Measurements from ENCODE around the gene PHF21A.

DNA sequence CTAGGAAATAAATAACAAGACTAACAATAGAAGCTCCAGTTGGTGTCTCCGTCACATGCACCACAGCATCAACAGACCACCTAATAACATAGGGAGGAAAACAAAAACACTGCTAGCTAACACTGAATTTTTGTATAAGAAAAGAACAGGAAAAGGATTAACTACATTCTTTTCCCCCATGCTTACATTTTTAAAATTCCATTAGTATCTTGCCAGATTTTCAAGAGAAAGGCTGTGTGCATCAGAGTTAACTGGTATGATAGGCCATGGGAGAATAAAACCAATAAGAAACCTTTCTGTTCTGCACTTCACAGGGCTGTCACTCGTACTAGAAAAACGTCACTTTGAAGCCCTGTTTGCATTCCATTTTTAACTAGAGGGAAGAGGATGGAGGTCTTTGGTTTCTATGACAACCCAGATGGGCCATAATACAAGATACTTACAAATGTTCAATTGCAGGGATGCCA is 119.8 kb downstream of the PHF21A start:
- TF ChIP-seq, protein P1, sequence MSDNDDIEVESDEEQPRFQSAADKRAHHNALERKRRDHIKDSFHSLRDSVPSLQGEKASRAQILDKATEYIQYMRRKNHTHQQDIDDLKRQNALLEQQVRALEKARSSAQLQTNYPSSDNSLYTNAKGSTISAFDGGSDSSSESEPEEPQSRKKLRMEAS (CRISPR knock-in tag; IDR thresholded peaks at IDR 0.05): no peak
- TF ChIP-seq, protein P2, sequence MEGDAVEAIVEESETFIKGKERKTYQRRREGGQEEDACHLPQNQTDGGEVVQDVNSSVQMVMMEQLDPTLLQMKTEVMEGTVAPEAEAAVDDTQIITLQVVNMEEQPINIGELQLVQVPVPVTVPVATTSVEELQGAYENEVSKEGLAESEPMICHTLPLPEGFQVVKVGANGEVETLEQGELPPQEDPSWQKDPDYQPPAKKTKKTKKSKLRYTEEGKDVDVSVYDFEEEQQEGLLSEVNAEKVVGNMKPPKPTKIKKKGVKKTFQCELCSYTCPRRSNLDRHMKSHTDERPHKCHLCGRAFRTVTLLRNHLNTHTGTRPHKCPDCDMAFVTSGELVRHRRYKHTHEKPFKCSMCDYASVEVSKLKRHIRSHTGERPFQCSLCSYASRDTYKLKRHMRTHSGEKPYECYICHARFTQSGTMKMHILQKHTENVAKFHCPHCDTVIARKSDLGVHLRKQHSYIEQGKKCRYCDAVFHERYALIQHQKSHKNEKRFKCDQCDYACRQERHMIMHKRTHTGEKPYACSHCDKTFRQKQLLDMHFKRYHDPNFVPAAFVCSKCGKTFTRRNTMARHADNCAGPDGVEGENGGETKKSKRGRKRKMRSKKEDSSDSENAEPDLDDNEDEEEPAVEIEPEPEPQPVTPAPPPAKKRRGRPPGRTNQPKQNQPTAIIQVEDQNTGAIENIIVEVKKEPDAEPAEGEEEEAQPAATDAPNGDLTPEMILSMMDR (IDR thresholded peaks at IDR 0.05): no peak
- TF ChIP-seq, protein P3, sequence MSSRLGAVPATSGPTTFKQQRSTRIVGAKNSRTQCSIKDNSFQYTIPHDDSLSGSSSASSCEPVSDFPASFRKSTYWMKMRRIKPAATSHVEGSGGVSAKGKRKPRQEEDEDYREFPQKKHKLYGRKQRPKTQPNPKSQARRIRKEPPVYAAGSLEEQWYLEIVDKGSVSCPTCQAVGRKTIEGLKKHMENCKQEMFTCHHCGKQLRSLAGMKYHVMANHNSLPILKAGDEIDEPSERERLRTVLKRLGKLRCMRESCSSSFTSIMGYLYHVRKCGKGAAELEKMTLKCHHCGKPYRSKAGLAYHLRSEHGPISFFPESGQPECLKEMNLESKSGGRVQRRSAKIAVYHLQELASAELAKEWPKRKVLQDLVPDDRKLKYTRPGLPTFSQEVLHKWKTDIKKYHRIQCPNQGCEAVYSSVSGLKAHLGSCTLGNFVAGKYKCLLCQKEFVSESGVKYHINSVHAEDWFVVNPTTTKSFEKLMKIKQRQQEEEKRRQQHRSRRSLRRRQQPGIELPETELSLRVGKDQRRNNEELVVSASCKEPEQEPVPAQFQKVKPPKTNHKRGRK (CRISPR knock-in tag; IDR thresholded peaks at IDR 0.05; ENCODE audit: borderline replicate concordance): no peak
- TF ChIP-seq ZNF138 (CRISPR knock-in tag; conservative IDR thresholded peaks at IDR 0.05): no peak
- TF ChIP-seq, protein P4, sequence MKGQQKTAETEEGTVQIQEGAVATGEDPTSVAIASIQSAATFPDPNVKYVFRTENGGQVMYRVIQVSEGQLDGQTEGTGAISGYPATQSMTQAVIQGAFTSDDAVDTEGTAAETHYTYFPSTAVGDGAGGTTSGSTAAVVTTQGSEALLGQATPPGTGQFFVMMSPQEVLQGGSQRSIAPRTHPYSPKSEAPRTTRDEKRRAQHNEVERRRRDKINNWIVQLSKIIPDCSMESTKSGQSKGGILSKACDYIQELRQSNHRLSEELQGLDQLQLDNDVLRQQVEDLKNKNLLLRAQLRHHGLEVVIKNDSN (CRISPR knock-in tag; IDR thresholded peaks at IDR 0.05): no peak
- TF ChIP-seq EMX1 (CRISPR knock-in tag; IDR thresholded peaks at IDR 0.05): no peak
- TF ChIP-seq, protein P5, sequence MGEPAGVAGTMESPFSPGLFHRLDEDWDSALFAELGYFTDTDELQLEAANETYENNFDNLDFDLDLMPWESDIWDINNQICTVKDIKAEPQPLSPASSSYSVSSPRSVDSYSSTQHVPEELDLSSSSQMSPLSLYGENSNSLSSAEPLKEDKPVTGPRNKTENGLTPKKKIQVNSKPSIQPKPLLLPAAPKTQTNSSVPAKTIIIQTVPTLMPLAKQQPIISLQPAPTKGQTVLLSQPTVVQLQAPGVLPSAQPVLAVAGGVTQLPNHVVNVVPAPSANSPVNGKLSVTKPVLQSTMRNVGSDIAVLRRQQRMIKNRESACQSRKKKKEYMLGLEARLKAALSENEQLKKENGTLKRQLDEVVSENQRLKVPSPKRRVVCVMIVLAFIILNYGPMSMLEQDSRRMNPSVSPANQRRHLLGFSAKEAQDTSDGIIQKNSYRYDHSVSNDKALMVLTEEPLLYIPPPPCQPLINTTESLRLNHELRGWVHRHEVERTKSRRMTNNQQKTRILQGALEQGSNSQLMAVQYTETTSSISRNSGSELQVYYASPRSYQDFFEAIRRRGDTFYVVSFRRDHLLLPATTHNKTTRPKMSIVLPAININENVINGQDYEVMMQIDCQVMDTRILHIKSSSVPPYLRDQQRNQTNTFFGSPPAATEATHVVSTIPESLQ (CRISPR knock-in tag; IDR thresholded peaks at IDR 0.05): no peak
- no peak for TF ChIP-seq ELF4 (CRISPR knock-in tag; IDR thresholded peaks at IDR 0.05; ENCODE audit: low read depth)
- TF ChIP-seq ZNF121 (CRISPR knock-in tag; IDR thresholded peaks at IDR 0.05): peak; percentile 8; the same call in 1 of the 2 replicates
- TF ChIP-seq, protein P6, sequence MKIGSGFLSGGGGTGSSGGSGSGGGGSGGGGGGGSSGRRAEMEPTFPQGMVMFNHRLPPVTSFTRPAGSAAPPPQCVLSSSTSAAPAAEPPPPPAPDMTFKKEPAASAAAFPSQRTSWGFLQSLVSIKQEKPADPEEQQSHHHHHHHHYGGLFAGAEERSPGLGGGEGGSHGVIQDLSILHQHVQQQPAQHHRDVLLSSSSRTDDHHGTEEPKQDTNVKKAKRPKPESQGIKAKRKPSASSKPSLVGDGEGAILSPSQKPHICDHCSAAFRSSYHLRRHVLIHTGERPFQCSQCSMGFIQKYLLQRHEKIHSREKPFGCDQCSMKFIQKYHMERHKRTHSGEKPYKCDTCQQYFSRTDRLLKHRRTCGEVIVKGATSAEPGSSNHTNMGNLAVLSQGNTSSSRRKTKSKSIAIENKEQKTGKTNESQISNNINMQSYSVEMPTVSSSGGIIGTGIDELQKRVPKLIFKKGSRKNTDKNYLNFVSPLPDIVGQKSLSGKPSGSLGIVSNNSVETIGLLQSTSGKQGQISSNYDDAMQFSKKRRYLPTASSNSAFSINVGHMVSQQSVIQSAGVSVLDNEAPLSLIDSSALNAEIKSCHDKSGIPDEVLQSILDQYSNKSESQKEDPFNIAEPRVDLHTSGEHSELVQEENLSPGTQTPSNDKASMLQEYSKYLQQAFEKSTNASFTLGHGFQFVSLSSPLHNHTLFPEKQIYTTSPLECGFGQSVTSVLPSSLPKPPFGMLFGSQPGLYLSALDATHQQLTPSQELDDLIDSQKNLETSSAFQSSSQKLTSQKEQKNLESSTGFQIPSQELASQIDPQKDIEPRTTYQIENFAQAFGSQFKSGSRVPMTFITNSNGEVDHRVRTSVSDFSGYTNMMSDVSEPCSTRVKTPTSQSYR (CRISPR knock-in tag; IDR thresholded peaks at IDR 0.05): no peak

Measured in WTC11 (cell line).